ENCODE results near the gene NEB.

Gene NEB

DNA sequence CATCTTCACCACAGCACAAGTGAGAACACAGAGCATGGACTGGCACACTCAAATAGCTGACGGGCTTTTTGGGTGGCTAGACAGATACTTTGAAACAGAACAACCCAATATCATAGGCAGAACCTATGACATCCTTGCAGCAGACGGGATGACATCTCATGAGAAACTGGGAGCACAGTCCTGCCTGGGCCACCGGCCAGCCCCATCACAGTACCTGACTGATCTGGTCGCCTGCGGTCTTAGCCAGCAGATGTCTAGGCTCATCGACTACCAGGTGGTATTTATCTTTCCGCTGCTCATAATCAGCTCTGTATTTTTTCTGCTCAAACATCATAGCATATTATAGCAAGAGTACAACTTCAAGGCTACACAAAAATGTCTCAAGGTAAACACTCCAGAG lies 200.3 kb downstream of the NEB start:
- Histone ChIP-seq H3K4me1 (ENCODE audit: control insufficient read depth, low read depth, low read length) (no peaks in the 10 kb centered on the region), H3K27ac (ENCODE audit: low read depth, low read length) (no peak overlapping the region), H2BK5ac (ENCODE audit: low read length) (no peak overlapping the region), H3K79me1 (ENCODE audit: low read length) (no peaks in the 10 kb centered on the region), H2BK15ac (replicated peaks; ENCODE audit: low read depth) (no peak overlapping the region), H3K36me3 (ENCODE audit: control insufficient read depth, insufficient read depth, low read length) (no peaks in the 10 kb centered on the region), H3K4ac (ENCODE audit: low read depth, low read length) (no peak overlapping the region), H3K9ac (ENCODE audit: low read length) (no peak overlapping the region), H4K8ac (ENCODE audit: low read depth, low read length) (no peak overlapping the region), H3K79me2 (ENCODE audit: control insufficient read depth, insufficient read depth, low read length) (no peaks in the 10 kb centered on the region), H3K18ac (ENCODE audit: low read length) (no peak overlapping the region), H4K5ac (ENCODE audit: low read length) (no peak overlapping the region), H2AK5ac (ENCODE audit: low read length) (no peak overlapping the region), H3K56ac (ENCODE audit: low read length) (no peak overlapping the region), H3K27me3 (ENCODE audit: insufficient read depth, low read length, poor library complexity) (no peaks in the 10 kb centered on the region), H3K23ac (ENCODE audit: low read length) (no peak overlapping the region), H2BK120ac (ENCODE audit: low read depth, low read length) (no peak overlapping the region), H3K4me3 (ENCODE audit: low read length) (no peak overlapping the region), H3K4me2 (ENCODE audit: low read length) (no peak overlapping the region)
- no CpG with 5 or more reads among the region's 7 CpGs for WGBS (ENCODE audit: extremely low coverage, insufficient coverage, low lambda C conversion rate)
- DNase-seq = no peak

DNA sequence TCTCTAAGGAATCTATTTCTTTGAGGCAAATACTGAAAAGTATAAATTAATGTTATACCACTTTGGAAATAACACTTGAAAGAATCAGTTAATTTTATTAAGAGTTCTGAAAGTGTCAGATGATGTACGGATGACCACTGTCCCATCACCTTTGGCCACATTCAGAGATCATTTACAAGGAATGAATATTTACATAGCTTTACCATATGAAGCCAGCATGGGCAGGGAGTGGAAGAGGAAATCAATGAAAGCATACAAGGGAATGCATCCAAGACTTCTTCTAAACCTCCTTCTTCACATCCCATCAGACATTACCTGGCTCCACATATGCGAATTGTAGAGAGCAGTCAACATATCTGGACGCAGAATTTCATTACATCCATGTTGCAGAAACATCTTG lies 201.1 kb downstream of the NEB start:
- H4K5ac ChIP-seq (ENCODE audit: low read length) = no peak overlapping the region
- no peaks in the 10 kb centered on the region for H3K36me3 ChIP-seq (ENCODE audit: control insufficient read depth, insufficient read depth, low read length)
- no peak overlapping the region for H3K18ac ChIP-seq (ENCODE audit: low read length)
- no peak overlapping the region for H3K4ac ChIP-seq (ENCODE audit: low read depth, low read length)
- no peak overlapping the region for H3K56ac ChIP-seq (ENCODE audit: low read length)
- no peak for DNase-seq
- no peak overlapping the region for H2AK5ac ChIP-seq (ENCODE audit: low read length)
- H3K4me1 ChIP-seq (ENCODE audit: control insufficient read depth, low read depth, low read length) = no peaks in the 10 kb centered on the region
- H4K8ac ChIP-seq (ENCODE audit: low read depth, low read length) = no peak overlapping the region
- WGBS (ENCODE audit: extremely low coverage, insufficient coverage, low lambda C conversion rate) = no CpG with 5 or more reads among the region's 3 CpGs
- no peak overlapping the region for H3K23ac ChIP-seq (ENCODE audit: low read length)
- H3K9ac ChIP-seq (ENCODE audit: low read length) = no peak overlapping the region
- H3K79me1 ChIP-seq (ENCODE audit: low read length) = no peaks in the 10 kb centered on the region
- no peaks in the 10 kb centered on the region for H3K27me3 ChIP-seq (ENCODE audit: insufficient read depth, low read length, poor library complexity)
- H2BK5ac ChIP-seq (ENCODE audit: low read length) = no peak overlapping the region
- no peak overlapping the region for H3K27ac ChIP-seq (ENCODE audit: low read depth, low read length)
- H3K4me2 ChIP-seq (ENCODE audit: low read length) = no peak overlapping the region
- H3K4me3 ChIP-seq (ENCODE audit: low read length) = no peak overlapping the region
- H3K79me2 ChIP-seq (ENCODE audit: control insufficient read depth, insufficient read depth, low read length) = no peaks in the 10 kb centered on the region
- no peak overlapping the region for H2BK120ac ChIP-seq (ENCODE audit: low read depth, low read length)
- H2BK15ac ChIP-seq (replicated peaks; ENCODE audit: low read depth) = no peak overlapping the region

DNA sequence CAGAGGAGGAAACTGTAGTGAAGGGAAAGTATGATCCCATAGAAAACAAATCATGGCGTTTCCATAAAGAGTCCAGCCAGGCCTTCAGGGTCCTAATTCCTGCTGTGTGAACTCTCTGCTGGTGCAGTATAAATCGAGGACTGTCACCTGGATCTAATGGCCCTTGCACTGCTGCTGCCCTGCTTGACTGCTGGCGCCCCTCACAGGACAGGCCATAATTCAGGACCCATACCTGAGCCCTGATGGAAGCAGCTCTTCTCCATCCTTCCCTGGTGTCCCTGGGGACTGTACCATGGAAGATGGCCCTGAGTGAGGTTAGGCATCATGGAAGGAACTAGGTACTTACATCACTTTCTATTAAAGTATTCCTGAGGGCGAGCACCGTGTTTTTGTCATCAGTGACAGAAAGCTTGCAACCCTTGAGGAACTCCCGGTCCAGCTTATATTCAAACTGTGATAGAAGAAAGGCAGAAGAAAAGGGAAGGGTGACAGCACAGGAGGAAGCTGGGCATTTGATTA lies 207.6 kb downstream of the NEB start:
- H4K5ac ChIP-seq (ENCODE audit: low read length) = no peak overlapping the region
- H3K56ac ChIP-seq (ENCODE audit: low read length) = no peak overlapping the region
- no peak overlapping the region for H3K18ac ChIP-seq (ENCODE audit: low read length)
- H3K9ac ChIP-seq (ENCODE audit: low read length) = no peak overlapping the region
- no peak overlapping the region for H3K4me3 ChIP-seq (ENCODE audit: low read length)
- no peaks in the 10 kb centered on the region for H3K79me1 ChIP-seq (ENCODE audit: low read length)
- H2AK5ac ChIP-seq (ENCODE audit: low read length) = no peak overlapping the region
- no peak overlapping the region for H3K27ac ChIP-seq (ENCODE audit: low read depth, low read length)
- no peak overlapping the region for H2BK15ac ChIP-seq (replicated peaks; ENCODE audit: low read depth)
- no CpG with 5 or more reads among the region's 6 CpGs for WGBS (ENCODE audit: extremely low coverage, insufficient coverage, low lambda C conversion rate)
- no peaks in the 10 kb centered on the region for H3K79me2 ChIP-seq (ENCODE audit: control insufficient read depth, insufficient read depth, low read length)
- no peak overlapping the region for H3K4me2 ChIP-seq (ENCODE audit: low read length)
- H3K36me3 ChIP-seq (ENCODE audit: control insufficient read depth, insufficient read depth, low read length) = no peaks in the 10 kb centered on the region
- no peak overlapping the region for H3K23ac ChIP-seq (ENCODE audit: low read length)
- H2BK120ac ChIP-seq (ENCODE audit: low read depth, low read length) = no peak overlapping the region
- H2BK5ac ChIP-seq (ENCODE audit: low read length) = no peak overlapping the region
- no peak overlapping the region for H3K4ac ChIP-seq (ENCODE audit: low read depth, low read length)
- no peaks in the 10 kb centered on the region for H3K27me3 ChIP-seq (ENCODE audit: insufficient read depth, low read length, poor library complexity)
- H3K4me1 ChIP-seq (ENCODE audit: control insufficient read depth, low read depth, low read length) = no peaks in the 10 kb centered on the region
- H4K8ac ChIP-seq (ENCODE audit: low read depth, low read length) = no peak overlapping the region
- DNase-seq = no peak

DNA sequence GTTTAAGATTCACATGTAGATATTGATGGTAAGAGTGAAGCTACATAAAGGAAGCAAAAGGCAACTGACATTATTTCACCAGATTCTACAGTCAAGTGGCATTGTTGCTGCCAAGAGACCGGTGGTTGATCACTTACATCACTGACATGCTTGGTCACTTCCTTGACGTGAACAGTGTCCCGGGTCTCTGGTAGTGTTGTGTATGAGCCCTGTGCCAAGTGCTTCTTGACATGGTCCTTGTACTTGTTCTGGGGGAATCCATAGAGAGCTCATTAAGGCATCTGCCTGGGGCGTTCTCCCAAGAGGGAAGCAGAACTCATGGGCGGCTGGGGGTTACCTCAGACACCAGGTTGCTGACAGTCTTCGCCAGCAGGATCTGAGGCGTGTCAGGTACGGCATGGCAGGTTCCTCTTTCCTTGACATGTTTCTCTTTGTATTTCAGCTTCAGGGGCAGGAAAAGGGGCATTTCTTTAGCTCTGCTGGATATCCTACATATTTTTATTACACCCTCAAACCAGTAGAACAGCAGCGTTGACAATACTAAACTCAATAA lies 208.4 kb downstream of the NEB start:
- no peak overlapping the region for H3K27ac ChIP-seq (ENCODE audit: low read depth, low read length)
- no peak overlapping the region for H4K5ac ChIP-seq (ENCODE audit: low read length)
- no peak overlapping the region for H2AK5ac ChIP-seq (ENCODE audit: low read length)
- no peak overlapping the region for H4K8ac ChIP-seq (ENCODE audit: low read depth, low read length)
- no peaks in the 10 kb centered on the region for H3K4me1 ChIP-seq (ENCODE audit: control insufficient read depth, low read depth, low read length)
- no peaks in the 10 kb centered on the region for H3K79me2 ChIP-seq (ENCODE audit: control insufficient read depth, insufficient read depth, low read length)
- no peak overlapping the region for H3K4ac ChIP-seq (ENCODE audit: low read depth, low read length)
- H3K9ac ChIP-seq (ENCODE audit: low read length) = no peak overlapping the region
- H3K36me3 ChIP-seq (ENCODE audit: control insufficient read depth, insufficient read depth, low read length) = no peaks in the 10 kb centered on the region
- H2BK120ac ChIP-seq (ENCODE audit: low read depth, low read length) = no peak overlapping the region
- no peak overlapping the region for H2BK15ac ChIP-seq (replicated peaks; ENCODE audit: low read depth)
- H3K23ac ChIP-seq (ENCODE audit: low read length) = no peak overlapping the region
- H3K56ac ChIP-seq (ENCODE audit: low read length) = no peak overlapping the region
- H3K79me1 ChIP-seq (ENCODE audit: low read length) = no peaks in the 10 kb centered on the region
- no peaks in the 10 kb centered on the region for H3K27me3 ChIP-seq (ENCODE audit: insufficient read depth, low read length, poor library complexity)
- no peak for DNase-seq
- H3K4me3 ChIP-seq (ENCODE audit: low read length) = no peak overlapping the region
- no peak overlapping the region for H3K4me2 ChIP-seq (ENCODE audit: low read length)
- H2BK5ac ChIP-seq (ENCODE audit: low read length) = no peak overlapping the region
- no CpG with 5 or more reads among the region's 9 CpGs for WGBS (ENCODE audit: extremely low coverage, insufficient coverage, low lambda C conversion rate)
- no peak overlapping the region for H3K18ac ChIP-seq (ENCODE audit: low read length)

DNA sequence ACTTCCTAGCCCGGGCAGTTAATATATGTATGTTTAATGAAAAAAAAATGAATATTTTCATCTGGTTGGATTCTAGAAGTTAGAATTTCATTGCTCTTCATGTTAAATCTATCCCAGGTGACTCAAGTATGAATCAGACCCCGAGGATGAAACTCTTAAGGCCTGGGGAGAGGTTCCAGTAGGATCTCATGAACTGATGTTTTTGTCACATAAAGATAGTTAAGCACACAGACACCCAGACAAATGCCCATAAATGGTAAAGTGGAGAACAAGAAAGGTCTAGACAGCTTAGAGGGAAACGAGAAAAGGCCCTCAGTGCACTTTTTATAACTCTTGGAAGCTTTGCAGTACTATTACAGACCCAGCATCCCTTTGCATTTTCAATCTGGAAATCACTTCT lies 210.4 kb downstream of the NEB start:
- H2BK15ac ChIP-seq (replicated peaks; ENCODE audit: low read depth) = no peak overlapping the region
- no peak overlapping the region for H3K23ac ChIP-seq (ENCODE audit: low read length)
- no peaks in the 10 kb centered on the region for H3K36me3 ChIP-seq (ENCODE audit: control insufficient read depth, insufficient read depth, low read length)
- H3K27ac ChIP-seq (ENCODE audit: low read depth, low read length) = no peak overlapping the region
- no peak overlapping the region for H2BK5ac ChIP-seq (ENCODE audit: low read length)
- WGBS (ENCODE audit: extremely low coverage, insufficient coverage, low lambda C conversion rate) = no CpG with 5 or more reads among the region's 3 CpGs
- no peak overlapping the region for H2BK120ac ChIP-seq (ENCODE audit: low read depth, low read length)
- H3K27me3 ChIP-seq (ENCODE audit: insufficient read depth, low read length, poor library complexity) = no peaks in the 10 kb centered on the region
- no peak overlapping the region for H3K18ac ChIP-seq (ENCODE audit: low read length)
- no peak for DNase-seq
- no peak overlapping the region for H4K5ac ChIP-seq (ENCODE audit: low read length)
- no peak overlapping the region for H3K56ac ChIP-seq (ENCODE audit: low read length)
- no peaks in the 10 kb centered on the region for H3K4me1 ChIP-seq (ENCODE audit: control insufficient read depth, low read depth, low read length)
- no peak overlapping the region for H2AK5ac ChIP-seq (ENCODE audit: low read length)
- no peak overlapping the region for H3K9ac ChIP-seq (ENCODE audit: low read length)
- H3K79me2 ChIP-seq (ENCODE audit: control insufficient read depth, insufficient read depth, low read length) = no peaks in the 10 kb centered on the region
- H3K79me1 ChIP-seq (ENCODE audit: low read length) = no peaks in the 10 kb centered on the region
- no peak overlapping the region for H3K4me3 ChIP-seq (ENCODE audit: low read length)
- no peak overlapping the region for H3K4me2 ChIP-seq (ENCODE audit: low read length)
- no peak overlapping the region for H4K8ac ChIP-seq (ENCODE audit: low read depth, low read length)
- H3K4ac ChIP-seq (ENCODE audit: low read depth, low read length) = no peak overlapping the region

DNA sequence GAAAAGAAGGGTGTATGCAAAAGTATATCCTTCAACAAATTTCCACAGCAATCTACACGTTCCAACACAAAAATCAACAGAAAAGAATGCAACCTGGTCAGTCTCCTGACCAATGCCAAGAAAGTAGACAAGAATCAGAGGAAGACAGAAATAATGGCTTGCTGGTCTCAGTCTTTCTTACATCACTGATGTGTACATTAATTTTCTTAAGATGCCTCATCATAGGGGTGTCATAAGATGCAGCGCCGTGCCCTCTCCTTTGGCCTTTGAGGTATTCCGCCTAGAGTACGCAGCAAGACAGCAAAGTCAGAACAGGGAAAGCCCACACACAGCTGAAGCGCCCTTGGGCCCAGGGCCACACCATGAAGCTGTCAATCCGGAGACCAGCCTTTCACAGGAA lies 211.7 kb downstream of the NEB start:
- DNase-seq = no peak
- Histone ChIP-seq H2BK15ac (replicated peaks; ENCODE audit: low read depth) (no peak overlapping the region), H2BK5ac (ENCODE audit: low read length) (no peak overlapping the region), H4K5ac (ENCODE audit: low read length) (no peak overlapping the region), H3K79me2 (ENCODE audit: control insufficient read depth, insufficient read depth, low read length) (no peaks in the 10 kb centered on the region), H3K18ac (ENCODE audit: low read length) (no peak overlapping the region), H3K4me2 (ENCODE audit: low read length) (no peak overlapping the region), H3K56ac (ENCODE audit: low read length) (no peak overlapping the region), H3K4me3 (ENCODE audit: low read length) (no peak overlapping the region), H2AK5ac (ENCODE audit: low read length) (no peak overlapping the region), H3K4ac (ENCODE audit: low read depth, low read length) (no peak overlapping the region), H3K79me1 (ENCODE audit: low read length) (no peaks in the 10 kb centered on the region), H3K27me3 (ENCODE audit: insufficient read depth, low read length, poor library complexity) (no peaks in the 10 kb centered on the region), H4K8ac (ENCODE audit: low read depth, low read length) (no peak overlapping the region), H2BK120ac (ENCODE audit: low read depth, low read length) (no peak overlapping the region), H3K36me3 (ENCODE audit: control insufficient read depth, insufficient read depth, low read length) (no peaks in the 10 kb centered on the region), H3K23ac (ENCODE audit: low read length) (no peak overlapping the region), H3K4me1 (ENCODE audit: control insufficient read depth, low read depth, low read length) (no peaks in the 10 kb centered on the region), H3K9ac (ENCODE audit: low read length) (no peak overlapping the region), H3K27ac (ENCODE audit: low read depth, low read length) (no peak overlapping the region)
- no CpG with 5 or more reads among the region's 7 CpGs for WGBS (ENCODE audit: extremely low coverage, insufficient coverage, low lambda C conversion rate)

All from mesendoderm (in vitro differentiated cells).